Right cardiac atrium (tissue), 5 donors: ENCODE measurements around the gene FOXL3. TPM values are rescaled to one million over a fixed set of nuclear protein-coding genes. Genes with fewer than 3 reads are reported as not detected.
A peak's percentile ranks its signal among the peaks of the same experiment; 100 is the strongest.

ENCODE experiments used
- ATAC-seq, 2 donors: fragments of 200-7000 bp; cut with Tn5 transposase; one replicate each; pipeline versions ENCODE4 v1.8.0 to v1.9.1; 2020; ENCODE audit warnings: moderate library complexity in 2 of 2, mild to moderate bottlenecking in 1 of 2
- DNase-seq, 3 donors: peaks; one replicate each; pipeline ENCODE4 v3.0.0-alpha.2; 2020
- H3K27ac ChIP-seq: one replicate; pipeline ENCODE4 v1.5.1; 2013; ENCODE audit warnings: mild to moderate bottlenecking, low read length, control low read depth, moderate library complexity
- H3K27me3 ChIP-seq: one replicate; pipeline ENCODE4 v1.6.1; 2013; ENCODE audit not compliant: control insufficient read depth, insufficient read depth
- H3K4me1 ChIP-seq: one replicate; pipeline ENCODE4 v1.6.1; 2013; ENCODE audit warnings: low read length; ENCODE audit not compliant: control insufficient read depth, insufficient read depth
- H3K4me3 ChIP-seq: one replicate; pipeline ENCODE4 v1.5.1; 2013; ENCODE audit warnings: low read length, control low read depth
- H3K9me3 ChIP-seq: one replicate; pipeline ENCODE4 v1.6.1; 2013; ENCODE audit warnings: low read length; ENCODE audit not compliant: control insufficient read depth
- WGBS: extraction: QIAGEN DNeasy Blood & Tissue Kit; methylation state at CpG from one replicate; pipeline ENCODE4 v1.1.7; 2013; 5-methylcytosine and 5-hydroxymethylcytosine counted together
- intact Hi-C, 4 donors: fragments of 100-400 bp; cut with DNase I; formaldehyde crosslinking; loops; one replicate each; pipeline versions ENCODE4 v1.11.0 to v1.14.0; 2022 to 2023
- polyA plus RNA-seq: library from polyadenylated mRNA; stranded (reverse); fragments of 200-250 nt; gene quantifications from one replicate; pipeline ENCODE4 v1.2.3, GENCODE V29; 2013
- total RNA-seq, 4 donors: library from RNA; stranded (reverse); fragmentation: NEBNext Ultra II Directional; extraction: Animal tissue kit (Norgen Biotek cat#: 25700); gene quantifications; one replicate each; pipeline ENCODE4 v1.2.1, GENCODE V29; 2021
- donor health status: healthy with polysubstance abuse.
- donor health status: DM: no; HTN: yes; CAD: no.
- donor health status: DM: no; HTN: no; CAD: no.
- donor health status: DM: no; HTN: yes; CAD: no; lungs with severe emphysema.
- donor health status: DM: yes; HTN: yes; CAD: no.

The FOXL3 gene
- total and polyA plus RNA-seq, 5 donors, result not detected

DNA sequence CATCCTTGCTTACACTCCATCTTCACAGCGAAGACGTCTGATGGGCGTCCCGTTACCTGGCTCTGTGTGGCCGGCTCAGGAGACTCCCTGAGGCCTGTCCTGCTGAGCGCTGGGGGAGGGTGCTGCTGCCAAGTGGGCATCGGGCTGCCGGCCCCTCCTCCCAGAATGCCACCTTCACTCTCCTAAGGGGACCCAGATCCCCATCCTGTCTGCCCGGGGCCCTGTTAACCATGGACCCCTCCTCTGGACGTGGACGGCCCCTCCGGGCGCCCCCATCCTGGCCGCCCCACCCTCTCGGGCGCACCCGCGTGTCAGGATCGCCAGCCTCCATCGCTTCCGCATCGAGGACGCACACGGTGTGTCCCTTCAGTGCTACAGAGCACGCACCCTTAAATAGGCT is 7.3 kb upstream of the FOXL3 start:
- ATAC-seq, result no peak
- intact Hi-C loops, result no loop called here
- no peak overlapping the region for H3K27ac ChIP-seq
- 93% methylated on average over 25 of the region's 25 CpGs for WGBS
- DNase-seq, result no peak
- H3K27me3 ChIP-seq, result no peaks in the 10 kb centered on the region
- no peak overlapping the region for H3K4me3 ChIP-seq
- no peaks in the 10 kb centered on the region for H3K9me3 ChIP-seq
- no peaks in the 10 kb centered on the region for H3K4me1 ChIP-seq

DNA sequence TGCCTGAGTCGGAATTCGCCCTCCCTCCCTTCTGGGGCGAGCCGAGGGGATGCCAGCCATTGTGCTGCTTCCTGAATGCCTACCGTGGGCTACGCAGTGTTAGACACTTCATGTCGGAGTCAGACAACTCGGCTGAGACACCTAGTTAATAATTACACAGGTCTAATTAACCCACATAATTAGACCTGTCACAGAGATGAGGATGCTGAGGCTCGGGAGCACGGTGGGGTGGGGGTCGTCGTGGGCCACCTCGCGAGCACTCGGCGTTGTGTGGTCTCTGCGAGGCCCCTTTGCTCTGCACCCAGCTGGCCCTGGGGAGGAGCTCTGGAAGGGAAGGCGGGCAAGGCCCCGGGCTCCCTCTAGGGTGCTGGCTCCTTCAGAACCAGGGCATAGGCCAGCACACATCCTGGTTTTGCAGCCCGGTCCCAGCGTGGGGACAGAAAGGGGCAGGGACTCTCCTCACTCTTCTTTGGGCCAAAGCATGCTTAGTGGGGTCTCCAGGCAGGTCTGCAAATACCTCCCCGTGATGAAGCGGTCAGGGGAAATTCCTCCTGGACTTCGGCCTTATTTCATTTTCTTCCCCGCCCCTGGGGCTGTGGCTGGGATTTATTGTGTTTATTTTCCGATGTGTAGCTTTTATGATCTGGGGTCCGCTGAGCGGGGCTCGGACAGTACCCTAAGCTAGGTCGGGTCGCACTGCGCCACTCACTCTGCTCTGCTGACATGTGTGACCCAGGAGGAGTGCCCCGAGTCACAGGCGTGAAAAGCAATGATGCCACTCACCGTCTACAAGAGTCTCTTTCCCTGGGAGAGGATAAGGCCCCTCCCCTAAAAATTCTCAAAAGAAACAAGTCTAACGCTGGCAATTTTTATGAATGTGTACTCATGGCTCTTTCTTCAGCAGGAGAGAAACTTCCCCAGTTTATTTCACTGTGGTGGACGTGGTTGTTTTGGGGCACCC is 4.9 kb upstream of the FOXL3 start:
- H3K4me1 ChIP-seq, result no peaks in the 10 kb centered on the region
- ATAC-seq, result peak in 1 of 2 donors; percentile 45
- 79% methylated on average over 37 of the region's 37 CpGs for WGBS
- H3K9me3 ChIP-seq, result no peaks in the 10 kb centered on the region
- H3K4me3 ChIP-seq, result no peak overlapping the region
- no peak overlapping the region for H3K27ac ChIP-seq
- DNase-seq, result peak in 1 of 3 donors; percentile 32
- intact Hi-C loops, result no loop called here
- no peaks in the 10 kb centered on the region for H3K27me3 ChIP-seq

DNA sequence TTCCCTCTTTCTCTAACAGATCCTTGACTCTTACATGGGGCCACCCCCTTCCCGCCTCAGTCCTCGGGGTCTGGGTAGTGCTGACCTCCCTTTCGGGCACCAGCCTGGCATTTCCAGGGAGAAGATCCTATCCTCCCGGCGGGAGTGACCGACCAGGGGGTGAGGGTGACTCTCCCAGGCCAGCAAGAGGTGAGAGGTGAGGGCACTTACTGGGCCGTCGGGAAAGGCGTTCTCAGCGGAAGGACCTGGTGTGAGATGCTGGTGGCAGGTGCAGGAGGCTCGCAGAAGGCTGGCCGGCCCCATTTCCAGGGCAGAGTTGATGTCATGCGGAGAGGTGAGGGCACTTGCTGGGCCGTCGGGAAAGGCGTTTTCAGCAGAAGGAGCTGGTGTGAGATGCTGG is 4.2 kb upstream of the FOXL3 start:
- ATAC-seq, result no peak
- no peaks in the 10 kb centered on the region for H3K27me3 ChIP-seq
- 79% methylated on average over 16 of the region's 16 CpGs for WGBS

DNA sequence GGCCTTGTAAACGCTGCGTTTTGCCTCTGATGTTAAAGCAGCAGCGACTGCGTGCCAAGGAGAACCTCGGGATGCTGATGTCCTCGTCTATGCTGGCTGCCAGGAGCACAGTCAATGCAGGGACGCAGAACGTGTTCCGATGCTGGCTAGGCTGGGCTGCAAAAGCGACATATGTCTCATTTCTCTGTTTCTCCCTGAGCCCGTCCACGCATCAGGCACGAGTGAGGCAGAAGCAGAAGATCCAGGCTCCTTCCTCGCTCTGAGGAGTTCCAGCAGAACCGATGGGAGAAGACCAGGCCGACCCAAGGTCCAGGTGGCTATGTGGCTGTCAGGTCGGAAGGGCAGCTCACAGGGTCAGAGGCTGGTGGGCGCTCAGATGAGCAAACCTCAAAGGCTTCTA is 3.7 kb upstream of the FOXL3 start:
- Histone ChIP-seq H3K4me3 (no peak overlapping the region), H3K27me3 (no peaks in the 10 kb centered on the region), H3K9me3 (no peaks in the 10 kb centered on the region), H3K4me1 (no peaks in the 10 kb centered on the region), H3K27ac (no peak overlapping the region)
- 84% methylated on average over 18 of the region's 18 CpGs for WGBS
- no peak for ATAC-seq
- DNase-seq, result no peak
- intact Hi-C loops, result no loop called here

More for the DNA sequence above, 4.2 kb upstream of the FOXL3 start:
- Histone ChIP-seq H3K4me1 (no peaks in the 10 kb centered on the region), H3K9me3 (no peaks in the 10 kb centered on the region), H3K27ac (no peak overlapping the region), H3K4me3 (no peak overlapping the region)
- intact Hi-C loops, result no loop called here
- DNase-seq, result peak in 1 of 3 donors; percentile 40

DNA sequence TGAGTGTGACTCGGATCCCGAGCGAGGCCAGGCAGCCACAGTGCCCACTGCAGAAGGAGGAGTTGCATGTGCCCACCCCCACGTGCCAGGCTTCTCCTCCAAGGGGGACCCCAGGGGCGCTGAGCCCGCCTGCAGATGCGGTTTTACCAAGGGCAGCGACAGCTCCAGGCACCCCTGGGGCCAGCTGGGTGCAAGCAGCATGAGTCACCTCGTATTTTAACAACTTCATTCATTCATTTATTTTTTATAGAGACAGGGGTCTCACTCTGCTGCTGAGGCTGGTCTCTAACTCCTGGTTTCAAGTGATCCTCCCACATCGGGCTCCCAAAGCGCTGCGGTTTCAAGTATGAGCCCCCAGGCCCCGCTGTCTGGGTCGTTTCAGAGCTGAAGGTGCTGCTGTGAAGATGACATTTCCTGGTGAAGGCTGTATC is 1.3 kb upstream of the FOXL3 start:
- Histone ChIP-seq H3K27me3 (no peaks in the 10 kb centered on the region), H3K4me3 (no peak overlapping the region), H3K27ac (no peak overlapping the region), H3K9me3 (no peaks in the 10 kb centered on the region), H3K4me1 (no peaks in the 10 kb centered on the region)
- WGBS, result 73% methylated on average over 14 of the region's 14 CpGs
- ATAC-seq (no peak), DNase-seq (no peak)
- intact Hi-C loops, result no loop called here

GRCh38 chr7:289209-289755 is 688 bp upstream of the FOXL3 start:
- no peak overlapping the region for H3K4me3 ChIP-seq
- no peaks in the 10 kb centered on the region for H3K27me3 ChIP-seq
- H3K27ac ChIP-seq, result no peak overlapping the region
- intact Hi-C loops, result no loop called here
- H3K4me1 ChIP-seq, result no peaks in the 10 kb centered on the region
- DNase-seq (no peak), ATAC-seq (no peak)
- 13% methylated on average over 46 of the region's 46 CpGs for whole genome bisulfite sequencing
- H3K9me3 ChIP-seq, result no peaks in the 10 kb centered on the region

DNA sequence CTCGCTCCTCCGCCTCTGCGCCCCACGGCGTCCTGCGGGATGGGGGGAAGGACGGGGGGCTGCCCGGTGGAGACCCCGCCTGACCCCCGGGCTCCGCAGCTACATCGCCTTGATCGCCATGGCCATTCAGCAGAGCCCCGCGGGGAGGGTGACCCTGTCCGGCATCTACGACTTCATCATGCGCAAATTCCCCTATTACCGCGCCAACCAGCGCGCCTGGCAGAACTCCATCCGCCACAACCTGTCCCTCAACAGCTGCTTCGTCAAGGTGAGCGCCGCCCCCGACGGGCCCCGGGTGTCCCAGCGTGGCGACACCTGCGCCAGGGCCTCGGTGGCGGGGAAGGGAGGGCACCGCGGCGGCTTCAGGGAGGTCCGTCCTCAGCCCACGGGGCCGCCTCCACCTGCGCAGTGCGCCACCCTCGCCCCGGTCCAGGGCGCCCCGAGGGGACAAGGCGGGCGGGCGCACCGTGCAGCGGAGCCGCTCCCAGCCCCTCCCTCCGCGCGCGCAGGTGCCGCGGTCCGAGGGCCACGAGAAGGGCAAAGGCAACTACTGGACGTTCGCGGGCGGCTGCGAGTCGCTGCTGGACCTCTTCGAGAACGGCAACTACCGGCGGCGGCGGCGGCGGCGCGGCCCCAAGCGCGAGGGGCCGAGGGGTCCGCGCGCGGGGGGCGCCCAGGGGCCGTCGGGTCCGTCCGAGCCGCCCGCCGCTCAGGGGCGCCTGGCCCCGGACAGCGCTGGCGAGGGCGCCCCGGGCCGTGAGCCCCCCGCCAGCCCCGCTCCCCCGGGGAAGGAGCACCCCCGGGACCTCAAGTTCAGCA is 793 bp downstream of the FOXL3 start:
- Histone ChIP-seq H3K4me3 (no peak overlapping the region), H3K9me3 (no peaks in the 10 kb centered on the region), H3K27me3 (no peaks in the 10 kb centered on the region), H3K4me1 (no peaks in the 10 kb centered on the region), H3K27ac (no peak overlapping the region)
- no peak for DNase-seq
- intact Hi-C loops, result no loop called here
- no peak for ATAC-seq
- 11% methylated on average over 102 of the region's 102 CpGs for WGBS

DNA sequence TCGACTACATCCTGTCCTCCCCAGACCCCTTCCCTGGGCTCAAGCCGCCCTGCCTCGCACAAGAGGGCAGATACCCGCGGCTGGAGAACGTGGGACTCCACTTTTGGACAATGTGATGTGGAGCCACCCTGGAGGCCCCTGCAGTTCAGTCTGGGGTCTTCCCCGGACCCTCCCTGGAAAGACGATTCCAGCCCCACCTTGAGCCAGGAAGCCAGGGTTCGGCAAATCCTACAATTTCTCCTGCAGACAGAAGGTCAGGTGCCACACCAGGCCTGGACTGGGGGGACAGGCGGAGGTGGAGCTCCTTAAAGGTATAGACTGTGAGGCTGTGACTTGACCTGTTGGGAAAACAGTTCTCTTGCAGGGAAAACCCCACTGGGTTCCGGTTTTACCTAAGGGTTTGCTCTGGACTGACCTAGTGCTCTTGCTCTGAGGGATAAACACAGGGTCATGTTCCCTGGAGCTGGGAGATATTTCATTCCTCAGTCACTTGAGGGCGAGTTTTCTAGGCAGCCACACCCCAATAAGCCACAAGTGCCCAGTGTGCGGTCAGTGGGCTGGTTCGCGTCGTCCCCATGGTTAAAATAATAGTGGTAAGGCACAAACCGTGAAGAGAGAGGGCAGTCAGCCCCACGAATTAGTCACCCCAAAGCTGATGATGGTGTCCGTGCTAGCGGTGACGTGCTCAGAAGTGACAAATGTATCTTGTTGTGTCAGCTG is 1.6 kb downstream of the FOXL3 start:
- ATAC-seq, result no peak
- intact Hi-C loops, result no loop called here
- H3K27ac ChIP-seq, result no peak overlapping the region
- no peak for DNase-seq
- H3K4me3 ChIP-seq, result no peak overlapping the region
- H3K27me3 ChIP-seq, result no peaks in the 10 kb centered on the region
- H3K9me3 ChIP-seq, result no peaks in the 10 kb centered on the region
- no peaks in the 10 kb centered on the region for H3K4me1 ChIP-seq
- WGBS, result 69% methylated on average over 21 of the region's 21 CpGs

- Histone ChIP-seq H3K27me3 (no peaks in the 10 kb centered on the region), H3K4me3 (no peak overlapping the region), H3K9me3 (no peaks in the 10 kb centered on the region), H3K4me1 (no peaks in the 10 kb centered on the region), H3K27ac (no peak overlapping the region)
- intact Hi-C loops, result no loop called here
- WGBS, result 66% methylated on average over 7 of the region's 7 CpGs
- DNase-seq, result no peak
- ATAC-seq, result no peak
Observed at GRCh38 chr7:292226-292625, 2.3 kb downstream of the FOXL3 start.

DNA sequence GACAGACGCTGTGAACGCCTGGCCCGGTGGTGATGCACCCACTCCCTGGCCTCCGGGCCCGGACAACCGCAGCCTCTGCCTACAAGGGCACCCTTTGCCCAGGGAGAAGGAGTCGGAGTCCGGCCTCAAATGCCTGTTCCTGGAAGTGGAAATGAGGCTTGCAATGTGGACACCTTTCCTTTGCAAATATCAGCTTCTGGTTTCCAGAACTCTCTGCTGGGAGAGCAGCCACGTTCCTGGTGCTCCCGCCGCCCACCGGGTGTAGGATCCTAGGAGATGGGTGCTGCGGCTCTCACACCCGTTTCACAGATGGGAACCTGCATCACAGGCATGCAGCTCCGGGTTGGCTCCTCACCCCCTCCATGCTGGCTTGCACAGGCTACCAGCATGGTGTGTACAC is 2.9 kb downstream of the FOXL3 start:
- intact Hi-C loops, result no loop called here
- Histone ChIP-seq H3K27ac (no peak overlapping the region), H3K4me3 (no peak overlapping the region), H3K4me1 (no peaks in the 10 kb centered on the region), H3K27me3 (no peaks in the 10 kb centered on the region), H3K9me3 (no peaks in the 10 kb centered on the region)
- 77% methylated on average over 15 of the region's 15 CpGs for WGBS
- no peak for DNase-seq
- no peak for ATAC-seq
